Stimulated activated CD8-positive, alpha-beta memory T cell treated with anti-CD3 and anti-CD28 coated beads, Interleukin-7, amount 100 ng/mL, for 24 hours (primary cell): ENCODE measurements around the gene RNASEH2B.

Experiments
- DNase-seq: peaks from one replicate; pipeline ENCODE4 v3.0.0-alpha.2; 2020; ENCODE audit warnings: low read depth

The RNASEH2B gene

GRCh38 chr13:50909605-50910484 is at the start of gene RNASEH2B:
Gene RNASEH2B (plus strand): TSS chr13:50909791. CDS start chr13:50910077, 286 bp downstream.
- peak; percentile 42 for DNase-seq

DNA sequence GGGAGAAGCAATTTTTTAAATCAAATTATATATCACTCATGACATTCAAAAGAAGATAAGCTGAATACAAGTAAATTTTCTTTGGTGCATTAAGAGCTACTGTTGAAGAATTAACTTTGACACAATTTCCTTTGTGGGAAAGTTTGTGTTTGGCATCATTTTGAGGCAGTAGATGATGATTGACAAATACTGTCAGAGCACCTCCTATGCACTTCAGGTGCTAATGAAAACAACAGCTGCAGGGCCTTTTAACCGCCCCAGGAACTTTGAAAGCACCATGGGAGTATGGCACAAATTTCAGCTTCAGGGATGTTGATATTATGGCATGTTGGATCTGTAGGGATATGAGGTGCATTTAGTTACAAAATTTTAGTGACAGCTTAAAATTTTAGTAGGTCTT is 45.1 kb upstream of the RNASEH2B start:
- DNase-seq = no peak

GRCh38 chr13:50866817-50867636 is 42.6 kb upstream of the RNASEH2B start:
- no peak for DNase-seq

- no peak for DNase-seq
These were observed 42.0 kb upstream of the RNASEH2B start for GRCh38 chr13:50867637-50867945.

DNA sequence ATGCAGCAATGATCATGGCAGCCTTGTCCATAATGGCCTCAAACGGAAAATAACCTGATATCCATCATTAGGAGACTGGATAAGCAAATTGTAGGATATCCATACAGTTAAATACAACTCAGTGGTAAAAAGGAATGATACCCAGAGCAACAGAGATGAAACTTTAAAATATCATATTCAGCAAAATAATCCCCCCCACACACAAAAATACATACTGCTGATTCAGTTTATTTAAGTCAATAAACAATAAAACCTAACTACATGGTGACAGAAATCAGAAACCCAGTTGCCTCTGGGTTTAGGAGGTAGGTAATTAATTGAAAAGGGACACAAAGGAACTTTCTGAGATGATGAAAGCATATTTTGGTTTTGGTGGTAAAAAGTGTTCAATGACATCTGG is 38.2 kb upstream of the RNASEH2B start:
- no peak for DNase-seq

DNA sequence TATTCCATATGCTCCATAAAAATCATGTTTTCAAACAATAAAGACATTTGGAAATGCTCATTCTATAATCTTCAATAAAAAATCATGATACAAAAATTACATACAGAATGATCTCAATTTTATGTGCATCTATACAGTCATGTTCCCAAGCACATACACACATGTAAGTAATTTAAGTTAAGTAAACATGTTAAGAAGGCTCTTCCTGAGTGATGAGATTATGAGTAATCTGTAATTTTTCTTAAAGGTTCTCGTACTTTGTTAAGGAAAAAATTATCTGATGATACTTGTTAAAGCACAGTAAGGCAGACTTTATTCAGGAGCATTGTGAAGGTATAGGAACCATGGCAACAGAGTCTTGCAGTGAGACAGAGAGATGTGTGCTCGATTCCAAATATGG is 36.1 kb upstream of the RNASEH2B start:
- DNase-seq = no peak

- DNase-seq = no peak
These were observed 35.6 kb upstream of the RNASEH2B start for GRCh38 chr13:50873991-50874390.

GRCh38 chr13:50882816-50883435 is 26.7 kb upstream of the RNASEH2B start:
- no peak for DNase-seq

- DNase-seq = no peak
These were observed 25.9 kb upstream of the RNASEH2B start for GRCh38 chr13:50883728-50884127.

DNA sequence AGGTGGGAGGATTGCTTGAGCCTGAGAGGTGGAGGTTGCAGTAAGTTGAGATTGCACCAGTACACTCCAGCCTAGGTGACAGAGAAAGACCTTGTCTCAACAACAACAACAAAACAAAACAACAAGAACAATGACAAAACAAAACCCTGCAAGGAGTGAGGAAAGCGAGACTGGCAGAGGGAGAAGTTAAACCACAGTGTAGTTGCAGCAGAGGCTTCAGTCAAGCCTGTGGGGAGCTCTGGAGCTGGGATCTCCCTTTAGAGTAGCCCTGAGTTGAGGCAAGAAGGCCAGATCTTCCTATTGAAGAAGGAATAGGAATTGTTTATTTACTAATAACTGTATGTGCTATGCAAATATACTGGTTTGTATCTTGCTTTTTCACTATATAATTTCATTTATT is 25.3 kb upstream of the RNASEH2B start:
- no peak for DNase-seq

DNA sequence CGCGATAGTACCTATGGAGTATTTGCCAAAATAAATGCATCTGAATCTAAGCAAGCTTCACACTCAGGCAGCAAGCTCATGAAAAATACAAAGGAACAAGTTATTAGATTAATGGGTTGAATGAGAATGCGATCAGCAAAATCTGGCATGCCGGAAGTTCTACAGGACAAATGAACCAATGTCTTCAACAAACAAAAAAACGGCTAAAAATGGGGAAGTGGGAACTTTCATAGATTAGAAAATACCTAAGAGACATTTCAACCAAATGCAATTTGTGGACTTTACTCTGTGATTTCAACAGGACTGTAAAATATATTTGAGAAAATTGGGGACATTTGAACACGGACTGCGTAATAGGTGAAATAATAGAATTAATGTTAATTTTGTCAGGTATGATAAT is 22.4 kb upstream of the RNASEH2B start:
- no peak for DNase-seq

DNA sequence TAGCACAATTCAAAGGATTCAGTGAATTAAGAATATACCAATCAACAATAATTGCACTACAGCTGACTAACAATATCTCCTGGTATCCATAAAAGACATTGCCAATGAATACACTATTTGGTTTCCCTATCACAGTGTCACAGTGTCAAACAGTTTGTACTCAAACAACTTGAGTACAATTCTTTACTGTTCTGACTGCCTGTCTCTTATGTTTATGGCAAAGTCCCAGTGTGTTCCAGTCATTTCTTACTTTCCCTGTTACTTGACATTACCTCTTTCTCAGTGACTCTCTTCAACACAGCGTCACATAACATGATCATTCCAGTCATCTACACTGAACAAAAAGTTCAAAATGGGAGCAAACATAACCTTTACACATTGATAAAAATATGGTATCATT is 21.2 kb upstream of the RNASEH2B start:
- DNase-seq = no peak

- no peak for DNase-seq
These were observed 20.3 kb upstream of the RNASEH2B start for GRCh38 chr13:50889317-50889716.

DNA sequence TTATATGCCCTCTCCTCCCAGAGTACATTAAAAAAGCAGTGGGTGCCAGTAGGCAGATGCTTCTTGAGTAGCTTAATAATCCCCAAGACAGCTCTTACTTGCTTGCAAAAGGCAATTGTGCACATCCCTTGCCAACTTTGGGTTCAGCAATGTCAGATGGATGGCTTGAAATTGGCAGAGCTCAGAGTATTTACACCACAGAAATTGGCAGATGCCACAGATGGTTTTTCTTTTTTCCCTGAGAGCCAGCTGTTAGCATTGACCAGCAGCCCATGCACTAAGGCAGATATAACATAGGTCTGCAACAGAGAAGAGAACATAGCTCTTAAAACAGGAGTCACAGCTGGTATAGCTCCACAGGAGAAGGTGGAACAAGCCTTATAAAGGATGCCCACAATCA is 18.4 kb upstream of the RNASEH2B start:
- DNase-seq = no peak

- no peak for DNase-seq
These were observed 17.2 kb upstream of the RNASEH2B start for GRCh38 chr13:50892210-50892944.

- no peak for DNase-seq
These were observed 16.3 kb upstream of the RNASEH2B start for GRCh38 chr13:50893211-50893852.

DNA sequence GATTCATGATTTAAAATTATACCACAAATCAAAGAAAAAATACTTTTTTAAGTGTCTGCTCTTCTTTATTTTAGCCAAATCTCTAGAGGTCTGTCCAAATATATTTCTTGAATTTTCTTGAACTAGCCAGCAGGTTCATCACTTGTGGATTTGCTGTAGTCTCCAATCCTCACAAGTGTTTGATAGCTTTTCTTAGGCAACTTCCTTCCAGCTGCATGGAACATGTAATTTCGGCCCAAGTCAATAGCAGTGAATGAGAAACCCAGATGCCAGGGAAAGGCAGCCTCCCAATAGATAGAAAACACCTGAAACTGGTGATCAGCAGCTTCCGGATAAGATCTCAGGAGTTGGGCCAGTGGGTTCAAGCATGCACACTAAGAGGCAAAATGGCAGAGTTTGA is 15.6 kb upstream of the RNASEH2B start:
- no peak for DNase-seq

- DNase-seq = no peak
These were observed 15.1 kb upstream of the RNASEH2B start for GRCh38 chr13:50894504-50894903.

- DNase-seq = no peak
These were observed 11.3 kb upstream of the RNASEH2B start for GRCh38 chr13:50898338-50898737.

- DNase-seq = no peak
These were observed 7.9 kb upstream of the RNASEH2B start for GRCh38 chr13:50901701-50902100.

- DNase-seq = no peak
These were observed 4.3 kb upstream of the RNASEH2B start for GRCh38 chr13:50905256-50905655.

- DNase-seq = no peak
These were observed 1.8 kb upstream of the RNASEH2B start for GRCh38 chr13:50907781-50908180.
